Glutamatergic neuron (in vitro differentiated cells): ENCODE data around the gene KCTD12. TPM values are rescaled to one million over a fixed set of nuclear protein-coding genes. Genes with fewer than 3 reads are reported as not detected.

Source experiments
- DNase-seq: peaks from one replicate; pipeline ENCODE4 v3.0.0; 2022
- H3K27ac Mint-ChIP-seq: one replicate; pipeline ENCODE4 v1.8.0; 2020; ENCODE audit warnings: mild to moderate bottlenecking, mixed read lengths, inconsistent platforms; ENCODE audit not compliant: unreplicated experiment
- H3K27me3 Mint-ChIP-seq: one replicate; pipeline ENCODE4 v1.8.0; 2020; ENCODE audit warnings: mild to moderate bottlenecking, moderate library complexity, mixed read lengths, inconsistent platforms; ENCODE audit not compliant: unreplicated experiment
- H3K36me3 Mint-ChIP-seq: one replicate; pipeline ENCODE4 v1.8.0; 2020; ENCODE audit warnings: mild to moderate bottlenecking, mixed read lengths, inconsistent platforms; ENCODE audit not compliant: unreplicated experiment
- H3K4me1 Mint-ChIP-seq: one replicate; pipeline ENCODE4 v1.8.0; 2020; ENCODE audit warnings: mild to moderate bottlenecking, low read depth, mixed read lengths, inconsistent platforms; ENCODE audit not compliant: unreplicated experiment
- H3K4me3 Mint-ChIP-seq: one replicate; pipeline ENCODE4 v1.8.0; 2020; ENCODE audit warnings: mild to moderate bottlenecking, mixed read lengths, inconsistent platforms; ENCODE audit not compliant: unreplicated experiment
- H3K9me3 Mint-ChIP-seq: one replicate; pipeline ENCODE4 v1.8.0; 2020; ENCODE audit warnings: mild to moderate bottlenecking, moderate library complexity, mixed read lengths, inconsistent platforms; ENCODE audit not compliant: unreplicated experiment
- total RNA-seq: library from RNA; stranded (reverse); fragmentation: NEBNext Ultra II Directional; extraction: Animal tissue kit (Norgen Biotek cat#: 25700); gene quantifications from one replicate; pipeline ENCODE4 v1.2.1, GENCODE V29; 2021; ENCODE audit not compliant: unreplicated experiment
- TF ChIP-seq, protein P1 (sequence below): fragments of 200-600 bp; sonication (generic); IDR thresholded peaks from one replicate; pipeline ENCODE4 v1.5.0; 2021; ENCODE audit not compliant: partially characterized antibody, unreplicated experiment

Gene KCTD12
- total RNA-seq, 1 donor from 2014 or later: 11.3 TPM

GRCh38 chr13:76883236-76883635, 3.0 kb downstream of the KCTD12 start:
- Mint-ChIP-seq H3K27ac (peak overlapping the region; percentile 6), H3K4me1 (peaks cover 21% of the 10 kb centered on the region), H3K27me3 (peaks cover 3% of the 10 kb centered on the region), H3K9me3 (peaks cover 5% of the 10 kb centered on the region), H3K4me3 (peak overlapping the region; percentile 21), H3K36me3 (no peaks in the 10 kb centered on the region)
- TF ChIP-seq, protein P1, sequence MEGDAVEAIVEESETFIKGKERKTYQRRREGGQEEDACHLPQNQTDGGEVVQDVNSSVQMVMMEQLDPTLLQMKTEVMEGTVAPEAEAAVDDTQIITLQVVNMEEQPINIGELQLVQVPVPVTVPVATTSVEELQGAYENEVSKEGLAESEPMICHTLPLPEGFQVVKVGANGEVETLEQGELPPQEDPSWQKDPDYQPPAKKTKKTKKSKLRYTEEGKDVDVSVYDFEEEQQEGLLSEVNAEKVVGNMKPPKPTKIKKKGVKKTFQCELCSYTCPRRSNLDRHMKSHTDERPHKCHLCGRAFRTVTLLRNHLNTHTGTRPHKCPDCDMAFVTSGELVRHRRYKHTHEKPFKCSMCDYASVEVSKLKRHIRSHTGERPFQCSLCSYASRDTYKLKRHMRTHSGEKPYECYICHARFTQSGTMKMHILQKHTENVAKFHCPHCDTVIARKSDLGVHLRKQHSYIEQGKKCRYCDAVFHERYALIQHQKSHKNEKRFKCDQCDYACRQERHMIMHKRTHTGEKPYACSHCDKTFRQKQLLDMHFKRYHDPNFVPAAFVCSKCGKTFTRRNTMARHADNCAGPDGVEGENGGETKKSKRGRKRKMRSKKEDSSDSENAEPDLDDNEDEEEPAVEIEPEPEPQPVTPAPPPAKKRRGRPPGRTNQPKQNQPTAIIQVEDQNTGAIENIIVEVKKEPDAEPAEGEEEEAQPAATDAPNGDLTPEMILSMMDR: no peak
- no peak for DNase-seq

- Mint-ChIP-seq H3K4me3 (peak overlapping the region; percentile 47), H3K4me1 (peaks cover 20% of the 10 kb centered on the region), H3K9me3 (peaks cover 7% of the 10 kb centered on the region), H3K27me3 (peaks cover 3% of the 10 kb centered on the region), H3K27ac (peak overlapping the region; percentile 46), H3K36me3 (no peaks in the 10 kb centered on the region)
- TF ChIP-seq, protein P1: no peak
- DNase-seq: no peak
Measured at GRCh38 chr13:76882431-76882830, 3.8 kb downstream of the KCTD12 start.

DNA sequence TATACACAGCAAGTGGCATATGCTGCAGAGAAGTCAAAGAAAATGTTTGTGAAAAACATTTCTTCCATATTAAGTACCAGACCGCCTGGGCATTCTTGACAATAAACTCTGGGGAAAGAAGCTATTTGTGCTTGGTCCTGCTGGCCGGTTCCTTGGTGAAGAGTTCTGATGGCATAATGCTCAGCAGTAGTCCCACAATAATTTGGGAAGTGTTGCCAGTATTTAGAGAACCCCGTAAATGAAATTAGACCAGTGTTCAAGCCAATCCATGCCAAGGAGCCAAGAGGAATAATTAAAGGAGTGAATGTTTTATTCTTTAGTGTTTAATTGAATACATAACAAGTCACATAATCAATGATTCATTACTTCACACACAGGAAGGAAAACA, 6.3 kb downstream of the KCTD12 start:
- Mint-ChIP-seq H3K9me3 (peaks cover 4% of the 10 kb centered on the region), H3K4me1 (peaks cover 12% of the 10 kb centered on the region), H3K36me3 (no peaks in the 10 kb centered on the region), H3K4me3 (no peak overlapping the region), H3K27ac (no peak overlapping the region), H3K27me3 (no peaks in the 10 kb centered on the region)
- TF ChIP-seq, protein P1: no peak
- DNase-seq: no peak

GRCh38 chr13:76879203-76879882, 6.9 kb downstream of the KCTD12 start:
- no peak overlapping the region for H3K27ac Mint-ChIP-seq
- no peaks in the 10 kb centered on the region for H3K36me3 Mint-ChIP-seq
- no peaks in the 10 kb centered on the region for H3K27me3 Mint-ChIP-seq
- TF ChIP-seq, protein P1: no peak
- H3K4me3 Mint-ChIP-seq: no peak overlapping the region
- H3K9me3 Mint-ChIP-seq: peaks cover 2% of the 10 kb centered on the region
- no peak for DNase-seq
- peaks cover 9% of the 10 kb centered on the region for H3K4me1 Mint-ChIP-seq

DNA sequence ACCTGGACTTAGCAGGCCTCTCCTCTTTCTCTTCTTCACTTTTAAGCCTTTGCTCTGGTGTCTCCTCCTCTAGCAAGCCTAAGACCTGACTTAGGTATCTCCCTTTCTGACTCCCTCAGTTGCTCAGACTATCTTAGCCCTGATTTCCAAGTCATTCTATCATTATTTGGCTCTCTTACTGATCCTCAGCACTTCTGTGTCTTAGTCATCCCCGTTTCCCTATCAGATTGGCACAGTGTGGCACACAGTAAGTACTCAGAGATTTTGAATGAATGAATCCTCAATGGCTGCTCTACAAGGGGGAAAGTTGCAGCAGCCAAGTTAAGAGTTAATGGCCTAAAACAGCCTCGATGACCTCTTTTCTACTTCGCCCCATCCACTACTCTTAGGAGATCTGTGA, 8.2 kb downstream of the KCTD12 start:
- H3K27ac Mint-ChIP-seq: no peak overlapping the region
- TF ChIP-seq, protein P1: no peak
- H3K36me3 Mint-ChIP-seq: no peaks in the 10 kb centered on the region
- DNase-seq: no peak
- H3K4me1 Mint-ChIP-seq: peaks cover 9% of the 10 kb centered on the region
- no peaks in the 10 kb centered on the region for H3K27me3 Mint-ChIP-seq
- H3K4me3 Mint-ChIP-seq: no peak overlapping the region
- peaks cover 2% of the 10 kb centered on the region for H3K9me3 Mint-ChIP-seq
